GM18505 (cell line): ENCODE results near the gene MYOF.
"Not testable (repeated sequence)": the region's sequence is repeated elsewhere in the genome, so short reads cannot be mapped to it uniquely, and the experiment has no call there.

ENCODE experiments used
- ATAC-seq: cut with Tn5 transposase; IDR thresholded peaks from one replicate; pipeline ENCODE4 v1.9.1; 2021; ENCODE audit not compliant: unreplicated experiment
- POLR2A ChIP-seq: IDR thresholded peaks from 4 replicates; pipeline ENCODE4 v1.6.1; 2011; ENCODE audit warnings: borderline replicate concordance; ENCODE audit not compliant: insufficient read depth, insufficient read length; ENCODE audit errors: extremely low read depth

The MYOF gene

GRCh38 chr10:93342366-93342765 lies 139.8 kb downstream of the MYOF start:
- no peak for ATAC-seq
- TF ChIP-seq POLR2A, result no peak

- ATAC-seq, result no peak
- TF ChIP-seq POLR2A, result no peak
Observed at GRCh38 chr10:93337309-93337721, 144.8 kb downstream of the MYOF start.

- no peak for ATAC-seq
- TF ChIP-seq POLR2A, result no peak
Observed at GRCh38 chr10:93336678-93337077, 145.5 kb downstream of the MYOF start.

GRCh38 chr10:93336110-93336509 lies 146.0 kb downstream of the MYOF start:
- TF ChIP-seq POLR2A, result no peak
- ATAC-seq, result no peak

GRCh38 chr10:93334901-93335327 lies 147.2 kb downstream of the MYOF start:
- ATAC-seq, result no peak
- TF ChIP-seq POLR2A, result no peak

GRCh38 chr10:93334181-93334580 lies 148.0 kb downstream of the MYOF start:
- ATAC-seq, result no peak
- TF ChIP-seq POLR2A, result no peak

- TF ChIP-seq POLR2A, result no peak
- no peak for ATAC-seq
Observed at GRCh38 chr10:93333278-93333978, 148.7 kb downstream of the MYOF start.

- ATAC-seq, result no peak
- no peak for TF ChIP-seq POLR2A
Observed at GRCh38 chr10:93330824-93331223, 151.3 kb downstream of the MYOF start.

GRCh38 chr10:93319896-93320295 lies 162.2 kb downstream of the MYOF start:
- TF ChIP-seq POLR2A, result no peak
- ATAC-seq, result no peak

GRCh38 chr10:93319096-93319495 lies 163.0 kb downstream of the MYOF start:
- ATAC-seq, result no peak

GRCh38 chr10:93315246-93315645 lies 166.9 kb downstream of the MYOF start:
- TF ChIP-seq POLR2A, result no peak
- ATAC-seq, result no peak

More at GRCh38 chr10:93319096-93319495, 163.0 kb downstream of the MYOF start:
- TF ChIP-seq POLR2A, result no peak

GRCh38 chr10:93314656-93315055 lies 167.5 kb downstream of the MYOF start:
- ATAC-seq, result not testable (repeated sequence)

- TF ChIP-seq POLR2A, result no peak
- no peak for ATAC-seq
Observed at GRCh38 chr10:93313798-93314197, 168.3 kb downstream of the MYOF start.

GRCh38 chr10:93309062-93309461 lies 173.1 kb downstream of the MYOF start:
- no peak for TF ChIP-seq POLR2A
- ATAC-seq, result no peak

- no peak for TF ChIP-seq POLR2A
- no peak for ATAC-seq
Observed at GRCh38 chr10:93305122-93305521, 177.0 kb downstream of the MYOF start.
